Effector memory CD8-positive, alpha-beta T cell (primary cell): Measurements from ENCODE around the gene KLHL6.

Experiments used
- ATAC-seq: fragments of 150-1000 bp; cut with Tn5 transposase; replicated peaks from 2 replicates; pipeline ENCODE4 v1.10.0; 2021; ENCODE audit warnings: mild to moderate bottlenecking, moderate library complexity
- DNase-seq, 3 experiments: peaks; one replicate each; pipeline ENCODE4 v3.0.0; 2021
- H3K27ac Mint-ChIP-seq, 2 donors: one replicate each; pipeline ENCODE4 v1.8.0; 2022; ENCODE audit warnings: mild to moderate bottlenecking in 2 of 2, mixed read lengths in 2 of 2, moderate library complexity in 2 of 2
- H3K27me3 Mint-ChIP-seq, 2 donors: one replicate each; pipeline ENCODE4 v1.8.0; 2022; ENCODE audit warnings: mixed read lengths in 2 of 2
- H3K36me3 Mint-ChIP-seq: one replicate; pipeline ENCODE4 v1.8.0; 2022; ENCODE audit warnings: mild to moderate bottlenecking, moderate library complexity, mixed read lengths; ENCODE audit not compliant: insufficient read depth
- H3K4me1 Mint-ChIP-seq, 2 donors: one replicate each; pipeline ENCODE4 v1.8.0; 2022; ENCODE audit warnings: low read depth in 2 of 2, mixed read lengths in 2 of 2
- H3K4me3 Mint-ChIP-seq, 2 donors: one replicate each; pipeline ENCODE4 v1.8.0; 2022; ENCODE audit warnings: mild to moderate bottlenecking in 2 of 2, mixed read lengths in 2 of 2, moderate library complexity in 2 of 2
- H3K9me3 Mint-ChIP-seq, 2 donors: one replicate each; pipeline ENCODE4 v1.8.0; 2022; ENCODE audit warnings: mixed read lengths in 2 of 2

Gene KLHL6

GRCh38 chr3:183502237-183503181 is 53.0 kb downstream of the KLHL6 start:
- Mint-ChIP-seq H3K27me3 (no peaks in the 10 kb centered on the region), H3K27ac (peak overlapping the region in 1 of 2 donors; percentile 42), H3K36me3 (peaks cover 7% of the 10 kb centered on the region), H3K9me3 (no peaks in the 10 kb centered on the region), H3K4me1 (no peaks in the 10 kb centered on the region), H3K4me3 (no peak overlapping the region)
- ATAC-seq (no peak), DNase-seq (no peak)

GRCh38 chr3:183500981-183501704 is 54.4 kb downstream of the KLHL6 start:
- no peak for ATAC-seq
- Mint-ChIP-seq H3K27ac (peak overlapping the region in 1 of 2 donors; percentile 42), H3K9me3 (no peaks in the 10 kb centered on the region), H3K4me3 (no peak overlapping the region), H3K4me1 (no peaks in the 10 kb centered on the region), H3K27me3 (no peaks in the 10 kb centered on the region), H3K36me3 (peaks cover 7% of the 10 kb centered on the region)
- no peak for DNase-seq

GRCh38 chr3:183500319-183500718 is 55.2 kb downstream of the KLHL6 start:
- Mint-ChIP-seq H3K4me1 (no peaks in the 10 kb centered on the region), H3K27me3 (no peaks in the 10 kb centered on the region), H3K36me3 (peaks cover 3% of the 10 kb centered on the region), H3K4me3 (no peak overlapping the region), H3K27ac (no peak overlapping the region), H3K9me3 (no peaks in the 10 kb centered on the region)
- no peak for DNase-seq
- no peak for ATAC-seq

- Mint-ChIP-seq H3K27ac (no peak overlapping the region), H3K4me1 (no peaks in the 10 kb centered on the region), H3K9me3 (no peaks in the 10 kb centered on the region), H3K4me3 (no peak overlapping the region), H3K27me3 (no peaks in the 10 kb centered on the region), H3K36me3 (no peaks in the 10 kb centered on the region)
- no peak for ATAC-seq
- no peak for DNase-seq
These were observed 56.9 kb downstream of the KLHL6 start for GRCh38 chr3:183498634-183499033.

- Mint-ChIP-seq H3K4me1 (no peaks in the 10 kb centered on the region), H3K36me3 (peaks cover 6% of the 10 kb centered on the region), H3K27me3 (no peaks in the 10 kb centered on the region), H3K27ac (no peak overlapping the region), H3K4me3 (no peak overlapping the region), H3K9me3 (no peaks in the 10 kb centered on the region)
- ATAC-seq, result no peak
- no peak for DNase-seq
These were observed 58.2 kb downstream of the KLHL6 start for GRCh38 chr3:183497313-183497712.

GRCh38 chr3:183496311-183496710 is 59.2 kb downstream of the KLHL6 start:
- ATAC-seq, result no peak
- no peaks in the 10 kb centered on the region for H3K9me3 Mint-ChIP-seq
- H3K36me3 Mint-ChIP-seq, result peaks cover 8% of the 10 kb centered on the region
- H3K27ac Mint-ChIP-seq, result no peak overlapping the region
- H3K27me3 Mint-ChIP-seq, result no peaks in the 10 kb centered on the region
- H3K4me3 Mint-ChIP-seq, result no peak overlapping the region
- no peaks in the 10 kb centered on the region for H3K4me1 Mint-ChIP-seq
- DNase-seq, result no peak

GRCh38 chr3:183494341-183494740 is 61.2 kb downstream of the KLHL6 start:
- no peak overlapping the region for H3K4me3 Mint-ChIP-seq

GRCh38 chr3:183493296-183494045 is 62.0 kb downstream of the KLHL6 start:
- Mint-ChIP-seq H3K9me3 (no peaks in the 10 kb centered on the region), H3K36me3 (peaks cover 13% of the 10 kb centered on the region), H3K27me3 (no peaks in the 10 kb centered on the region), H3K27ac (peak overlapping the region in 1 of 2 donors; percentile 38), H3K4me3 (no peak overlapping the region), H3K4me1 (no peaks in the 10 kb centered on the region)
- no peak for DNase-seq
- no peak for ATAC-seq

More at GRCh38 chr3:183494341-183494740, 61.2 kb downstream of the KLHL6 start:
- no peaks in the 10 kb centered on the region for H3K27me3 Mint-ChIP-seq
- H3K27ac Mint-ChIP-seq, result no peak overlapping the region
- H3K4me1 Mint-ChIP-seq, result no peaks in the 10 kb centered on the region
- no peaks in the 10 kb centered on the region for H3K9me3 Mint-ChIP-seq
- H3K36me3 Mint-ChIP-seq, result peaks cover 13% of the 10 kb centered on the region
- no peak for DNase-seq
- no peak for ATAC-seq

- no peaks in the 10 kb centered on the region for H3K27me3 Mint-ChIP-seq
- peak overlapping the region in 1 of 2 donors; percentile 38 for H3K27ac Mint-ChIP-seq
- DNase-seq (no peak), ATAC-seq (no peak)
- peaks cover 13% of the 10 kb centered on the region for H3K36me3 Mint-ChIP-seq
- H3K4me3 Mint-ChIP-seq, result no peak overlapping the region
- no peaks in the 10 kb centered on the region for H3K4me1 Mint-ChIP-seq
- no peaks in the 10 kb centered on the region for H3K9me3 Mint-ChIP-seq
These were observed 62.7 kb downstream of the KLHL6 start for GRCh38 chr3:183492849-183493179.

- no peak for ATAC-seq
- Mint-ChIP-seq H3K36me3 (peaks cover 13% of the 10 kb centered on the region), H3K27me3 (no peaks in the 10 kb centered on the region), H3K4me3 (no peak overlapping the region), H3K9me3 (no peaks in the 10 kb centered on the region), H3K4me1 (no peaks in the 10 kb centered on the region), H3K27ac (no peak overlapping the region)
- no peak for DNase-seq
These were observed 63.3 kb downstream of the KLHL6 start for GRCh38 chr3:183491923-183492848.

GRCh38 chr3:183491109-183491922 is 64.2 kb downstream of the KLHL6 start:
- H3K27ac Mint-ChIP-seq, result no peak overlapping the region
- no peaks in the 10 kb centered on the region for H3K9me3 Mint-ChIP-seq
- DNase-seq (no peak), ATAC-seq (no peak)
- no peaks in the 10 kb centered on the region for H3K27me3 Mint-ChIP-seq
- H3K36me3 Mint-ChIP-seq, result peaks cover 13% of the 10 kb centered on the region
- H3K4me1 Mint-ChIP-seq, result no peaks in the 10 kb centered on the region
- no peak overlapping the region for H3K4me3 Mint-ChIP-seq

- Mint-ChIP-seq H3K9me3 (no peaks in the 10 kb centered on the region), H3K4me3 (no peak overlapping the region), H3K27ac (no peak overlapping the region), H3K4me1 (no peaks in the 10 kb centered on the region), H3K36me3 (peaks cover 13% of the 10 kb centered on the region), H3K27me3 (no peaks in the 10 kb centered on the region)
- DNase-seq (no peak), ATAC-seq (no peak)
These were observed 64.9 kb downstream of the KLHL6 start for GRCh38 chr3:183490653-183491052.
